Upper lobe of left lung (tissue), 4 donors: Measurements from ENCODE around the gene PRAC2.

Experiments
- CTCF ChIP-seq, 6 experiments: fragments of 450-650 bp in 4 of 6; fragments of 200-600 bp in 2 of 6; sonication (generic) in 2 of 6; IDR thresholded peaks; one replicate each; pipeline ENCODE4 v1.5.1; 2016 to 2019; ENCODE audit warnings: antibody characterized with exemption in 6 of 6
- POLR2AphosphoS5 ChIP-seq, 2 donors: sonication (generic); formaldehyde crosslinking; IDR thresholded peaks; one replicate each; pipeline ENCODE4 v1.5.1; 2017; ENCODE audit warnings: antibody characterized with exemption in 2 of 2

DNA sequence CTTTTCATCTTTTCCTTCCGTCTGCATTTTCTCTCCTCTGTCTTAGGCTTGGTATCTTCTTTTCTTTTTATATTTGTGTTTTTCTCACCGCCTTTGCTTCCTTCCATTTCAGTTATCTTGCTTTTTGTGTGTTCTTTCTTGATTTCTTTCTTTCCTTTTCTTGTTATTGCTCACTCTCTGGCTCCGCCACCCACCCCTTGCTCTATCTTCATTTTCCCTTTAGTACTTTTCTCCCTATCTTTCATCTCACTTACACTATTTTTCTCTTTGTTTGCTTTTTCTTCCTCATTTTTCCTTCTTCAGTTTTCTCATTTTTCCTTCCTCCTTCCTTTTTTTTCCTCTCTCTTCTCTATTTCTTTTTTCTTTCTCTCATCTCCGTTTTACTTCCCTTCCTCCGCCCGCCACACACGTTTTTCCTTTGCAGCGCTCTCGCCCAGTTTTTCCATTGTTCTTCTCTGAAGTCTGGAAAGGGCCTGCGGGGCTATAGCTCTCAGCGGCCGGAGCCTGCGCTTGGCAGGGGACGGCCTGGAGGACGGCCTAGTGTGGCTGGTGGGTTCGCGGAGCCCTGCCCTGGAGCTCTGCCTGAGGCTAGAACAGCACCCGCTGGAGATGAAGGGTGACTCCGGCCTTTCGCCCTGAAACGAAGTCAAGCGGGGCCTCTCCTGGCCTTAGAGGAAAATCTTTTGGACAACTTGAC, 10.8 kb downstream of the PRAC2 start:
- TF ChIP-seq CTCF (IDR thresholded peaks at IDR 0.05) (no peak), POLR2AphosphoS5 (IDR thresholded peaks at IDR 0.05) (no peak)
